Common myeloid progenitor, CD34-positive (primary cell): ENCODE measurements around the gene SLC26A8.

Experiments
- CTCF ChIA-PET: fragments of 350-600 bp; sonication (Branson Sonifier 250); formaldehyde crosslinking; loops from one replicate; lab custom pipeline; 2021; ENCODE audit warnings: antibody characterized with exemption; lab: Charles Lee
- POLR2A ChIA-PET: fragments of 350-600 bp; sonication (Branson Sonifier 250); formaldehyde crosslinking; loops from one replicate; lab custom pipeline; 2021; ENCODE audit warnings: antibody characterized with exemption; lab: Charles Lee
- DNase-seq, 3 donors: peaks; one replicate each; pipeline versions ENCODE4 v3.0.0 to v3.0.0-alpha.2; 2013
- H3K27ac ChIP-seq, 2 experiments: 1 replicate in 1 of 2; 2 replicates in 1 of 2; pipeline ENCODE4 v1.7.0; 2013; ENCODE audit warnings: inconsistent platforms in 2 of 2, low read length in 2 of 2, mild to moderate bottlenecking in 2 of 2, low read depth in 1 of 2, moderate library complexity in 1 of 2; ENCODE audit not compliant: severe bottlenecking in 2 of 2, insufficient read depth in 1 of 2, poor library complexity in 1 of 2
- H3K27me3 ChIP-seq, 5 experiments: replicated peaks in 2 of 5; 1 replicate in 3 of 5; 2 replicates in 2 of 5; pipeline versions ENCODE4 v1.6.1 to v1.7.0; 2013; ENCODE audit warnings: low read length in 4 of 5, mild to moderate bottlenecking in 2 of 5, moderate library complexity in 2 of 5, inconsistent platforms in 1 of 5; ENCODE audit not compliant: insufficient read depth in 5 of 5, control insufficient read depth in 4 of 5
- H3K36me3 ChIP-seq, 4 experiments: 1 replicate in 2 of 4; 2 replicates in 2 of 4; pipeline versions ENCODE4 v1.6.1 to v1.7.0; 2013; ENCODE audit warnings: low read length in 3 of 4, control low read depth in 1 of 4, mild to moderate bottlenecking in 1 of 4; ENCODE audit not compliant: control insufficient read depth in 4 of 4, insufficient read depth in 4 of 4
- H3K4me1 ChIP-seq, 4 experiments: 1 replicate in 3 of 4; 2 replicates in 1 of 4; pipeline versions ENCODE4 v1.6.1 to v1.7.1; 2013; ENCODE audit warnings: low read length in 3 of 4, mild to moderate bottlenecking in 3 of 4, control low read depth in 1 of 4, inconsistent platforms in 1 of 4, moderate library complexity in 1 of 4; ENCODE audit not compliant: control insufficient read depth in 4 of 4, insufficient read depth in 4 of 4; ENCODE audit errors: control extremely low read depth in 1 of 4
- H3K4me3 ChIP-seq, 7 experiments: 1 replicate in 4 of 7; 2 replicates in 3 of 7; pipeline versions ENCODE4 v1.5.1 to v1.7.0; 2013; ENCODE audit warnings: mild to moderate bottlenecking in 7 of 7, low read length in 6 of 7, moderate library complexity in 6 of 7, inconsistent platforms in 2 of 7, low read depth in 2 of 7, control low read depth in 1 of 7; ENCODE audit not compliant: insufficient read depth in 4 of 7, control insufficient read depth in 1 of 7; ENCODE audit errors: extremely low read depth in 1 of 7
- H3K9me3 ChIP-seq, 5 experiments: 1 replicate in 4 of 5; 2 replicates in 1 of 5; pipeline versions ENCODE4 v1.6.1 to v1.7.1; 2013; ENCODE audit warnings: low read length in 4 of 5, mild to moderate bottlenecking in 2 of 5, inconsistent platforms in 1 of 5, low read depth in 1 of 5, moderate library complexity in 1 of 5; ENCODE audit not compliant: control insufficient read depth in 4 of 5, insufficient read depth in 2 of 5; ENCODE audit errors: control extremely low read depth in 1 of 5
- WGBS: methylation state at CpG from one replicate; pipeline ENCODE4 v1.1.5; 2013; ENCODE audit not compliant: insufficient coverage; 5-methylcytosine and 5-hydroxymethylcytosine counted together

Gene SLC26A8

GRCh38 chr6:35897036-35897435 is 127.4 kb downstream of the SLC26A8 start:
- Histone ChIP-seq H3K36me3 (peaks cover 5 to 49% (median 23%) of the 10 kb centered on the region in 4 experiments), H3K27me3 (no peaks in the 10 kb centered on the region), H3K4me3 (no peak overlapping the region), H3K9me3 (peaks cover 0 to 3% (median 0%) of the 10 kb centered on the region in 5 experiments), H3K4me1 (no peaks in the 10 kb centered on the region), H3K27ac (no peak overlapping the region)
- ChIA-PET CTCF (interaction anchor here (1.9 kb wide), 1 partner anchor 15 kb away, joined by 4 read pairs; no protein-coding TSS in a partner anchor), POLR2A (no interaction called here)
- WGBS, result 100% methylated on average over 2 of the region's 3 CpGs
- DNase-seq, result no peak

GRCh38 chr6:35896228-35896627 is 128.2 kb downstream of the SLC26A8 start:
- no peak for DNase-seq
- WGBS, result 80% methylated on average over 1 of the region's 1 CpG
- ChIA-PET CTCF (no interaction called here), POLR2A (no interaction called here)
- Histone ChIP-seq H3K4me1 (no peaks in the 10 kb centered on the region), H3K9me3 (peaks cover 0 to 3% (median 0%) of the 10 kb centered on the region in 5 experiments), H3K27ac (no peak overlapping the region), H3K4me3 (no peak overlapping the region), H3K36me3 (peaks cover 5 to 45% (median 22%) of the 10 kb centered on the region in 4 experiments), H3K27me3 (no peaks in the 10 kb centered on the region)

- WGBS, result 100% methylated on average over 2 of the region's 3 CpGs
- POLR2A ChIA-PET, result no interaction called here
- Histone ChIP-seq H3K4me3 (no peak overlapping the region), H3K4me1 (no peaks in the 10 kb centered on the region), H3K9me3 (peaks cover 0 to 3% (median 0%) of the 10 kb centered on the region in 5 experiments), H3K27ac (no peak overlapping the region), H3K36me3 (peaks cover 5 to 38% (median 20%) of the 10 kb centered on the region in 4 experiments), H3K27me3 (no peaks in the 10 kb centered on the region)
- CTCF ChIA-PET, result no interaction called here
- no peak for DNase-seq
Measured at GRCh38 chr6:35895560-35895959, 128.9 kb downstream of the SLC26A8 start.

GRCh38 chr6:35894776-35895175 is 129.7 kb downstream of the SLC26A8 start:
- Histone ChIP-seq H3K27me3 (no peaks in the 10 kb centered on the region), H3K4me1 (no peaks in the 10 kb centered on the region), H3K9me3 (peaks cover 0 to 3% (median 0%) of the 10 kb centered on the region in 5 experiments), H3K27ac (peak overlapping the region in 1 of 2 experiments; percentile 14), H3K36me3 (peaks cover 5 to 32% (median 18%) of the 10 kb centered on the region in 4 experiments), H3K4me3 (no peak overlapping the region)
- WGBS, result 100% methylated on average over 1 of the region's 2 CpGs
- no peak for DNase-seq
- ChIA-PET POLR2A (interaction anchor here (0.5 kb wide), 1 partner anchor 454 kb away, joined by 3 read pairs; no protein-coding TSS in a partner anchor), CTCF (no interaction called here)
